Activated T-cell treated with anti-CD3 and anti-CD28 coated beads for 24 hours (primary cell): ENCODE data around the gene SLC29A1.
"Not testable (repeated sequence)": the region's sequence is repeated elsewhere in the genome, so short reads cannot be mapped to it uniquely, and the experiment has no call there.

ENCODE experiments used
- DNase-seq: peaks from one replicate; pipeline ENCODE4 v3.0.0-alpha.2; 2020; ENCODE audit warnings: low read depth

Gene SLC29A1

DNA sequence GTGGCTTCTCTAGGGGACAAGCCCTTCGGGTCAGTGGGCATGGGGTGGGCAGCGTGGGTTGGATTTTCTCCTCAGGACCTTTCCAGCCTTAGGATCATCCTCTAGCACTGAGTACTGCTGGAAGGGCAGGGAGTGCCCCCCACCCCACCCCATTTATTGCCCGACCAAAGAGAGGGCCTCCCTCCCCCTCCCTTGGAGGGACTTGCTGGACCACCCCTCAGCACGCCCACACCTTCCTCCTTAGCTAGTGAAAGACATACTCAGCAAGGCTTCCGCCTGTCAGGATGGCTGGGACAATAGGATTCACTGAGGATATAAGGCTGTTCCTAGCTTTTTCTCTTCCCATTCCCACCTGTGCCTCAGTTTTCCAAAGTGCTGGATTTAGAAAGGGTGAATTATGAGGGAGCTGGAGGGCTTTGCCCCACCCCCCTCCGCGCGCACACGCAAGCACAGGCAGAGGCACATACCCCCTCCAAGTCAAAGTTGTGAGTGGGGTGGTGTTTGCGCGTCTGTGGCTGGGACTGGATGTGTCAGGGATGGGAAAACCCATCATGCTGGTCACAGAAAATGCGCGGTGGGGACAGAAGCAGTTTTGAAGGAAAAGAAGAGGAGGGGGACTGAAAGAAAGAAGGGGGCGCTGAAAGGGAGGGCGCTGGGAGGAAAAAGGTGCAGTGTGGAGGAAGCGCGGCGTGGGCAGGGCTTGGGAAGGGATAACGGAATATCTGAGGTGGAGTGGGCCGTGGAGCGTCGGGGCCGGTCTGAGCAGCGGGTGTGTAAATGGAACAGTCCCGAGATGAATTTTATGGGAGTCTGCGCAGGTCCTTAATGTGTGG, 693 bp upstream of the SLC29A1 start:
- DNase-seq: no peak

DNA sequence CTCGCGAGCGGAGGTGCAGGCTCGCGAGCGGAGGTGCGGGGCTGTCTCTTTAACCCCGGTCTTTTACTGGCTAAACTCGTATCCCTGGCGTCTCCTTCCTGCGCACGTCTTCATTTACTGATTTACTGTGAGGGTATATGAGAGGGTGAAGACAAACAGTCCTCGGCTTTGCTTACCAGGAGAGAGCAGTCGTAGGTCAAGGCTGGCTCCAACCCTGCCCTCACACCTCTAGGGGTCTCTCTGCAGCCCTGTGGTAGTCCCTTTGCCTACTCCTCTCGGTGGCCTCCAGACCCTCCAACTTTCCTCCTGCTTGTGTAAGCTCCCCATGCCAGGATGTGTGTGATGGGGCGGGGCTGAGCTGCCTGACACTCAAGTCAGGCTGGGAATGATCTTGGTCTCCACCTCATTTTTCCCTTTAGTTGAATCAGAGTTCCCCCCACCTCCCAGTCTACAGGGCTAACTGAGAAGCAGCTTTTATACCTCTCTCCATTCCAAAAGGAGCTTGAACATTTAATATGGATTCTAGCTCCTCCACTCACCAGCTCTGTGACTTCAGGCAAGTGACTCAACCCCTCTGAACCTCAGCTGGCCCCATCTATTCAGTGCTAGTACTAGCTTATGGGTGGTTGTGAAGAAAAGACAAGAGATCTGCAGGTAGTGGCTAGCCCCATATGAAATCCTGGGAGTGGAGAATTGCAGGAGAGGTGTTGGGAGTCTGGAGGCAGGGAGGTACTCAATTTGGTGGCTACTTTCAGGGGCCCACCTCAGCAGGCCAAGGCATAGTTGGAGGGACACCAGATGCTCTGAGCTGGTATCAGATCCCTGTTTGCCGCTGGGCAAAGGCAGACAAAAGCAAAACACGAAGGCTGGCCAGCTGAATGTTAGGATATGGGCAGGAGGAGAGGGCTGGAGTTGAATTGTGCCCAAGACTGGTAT, 902 bp downstream of the SLC29A1 start:
- DNase-seq: no peak

DNA sequence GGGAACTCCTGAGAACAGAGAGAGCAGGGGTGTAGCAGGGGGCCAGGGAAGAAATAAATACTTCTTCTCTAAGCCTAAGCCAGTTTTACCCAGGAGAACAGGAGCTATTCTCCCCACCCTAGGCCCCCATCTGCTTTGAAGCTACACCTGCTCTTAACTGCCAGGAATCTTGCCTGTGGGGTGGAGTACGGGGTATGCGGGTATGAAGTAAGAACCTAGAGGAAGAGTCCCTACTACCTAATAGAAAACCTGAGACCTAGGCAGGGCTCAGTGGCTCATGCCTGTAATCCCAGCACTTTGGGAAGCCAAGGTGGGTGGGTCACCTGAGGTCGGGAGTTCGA, 1.5 kb downstream of the SLC29A1 start:
- DNase-seq: no peak

DNA sequence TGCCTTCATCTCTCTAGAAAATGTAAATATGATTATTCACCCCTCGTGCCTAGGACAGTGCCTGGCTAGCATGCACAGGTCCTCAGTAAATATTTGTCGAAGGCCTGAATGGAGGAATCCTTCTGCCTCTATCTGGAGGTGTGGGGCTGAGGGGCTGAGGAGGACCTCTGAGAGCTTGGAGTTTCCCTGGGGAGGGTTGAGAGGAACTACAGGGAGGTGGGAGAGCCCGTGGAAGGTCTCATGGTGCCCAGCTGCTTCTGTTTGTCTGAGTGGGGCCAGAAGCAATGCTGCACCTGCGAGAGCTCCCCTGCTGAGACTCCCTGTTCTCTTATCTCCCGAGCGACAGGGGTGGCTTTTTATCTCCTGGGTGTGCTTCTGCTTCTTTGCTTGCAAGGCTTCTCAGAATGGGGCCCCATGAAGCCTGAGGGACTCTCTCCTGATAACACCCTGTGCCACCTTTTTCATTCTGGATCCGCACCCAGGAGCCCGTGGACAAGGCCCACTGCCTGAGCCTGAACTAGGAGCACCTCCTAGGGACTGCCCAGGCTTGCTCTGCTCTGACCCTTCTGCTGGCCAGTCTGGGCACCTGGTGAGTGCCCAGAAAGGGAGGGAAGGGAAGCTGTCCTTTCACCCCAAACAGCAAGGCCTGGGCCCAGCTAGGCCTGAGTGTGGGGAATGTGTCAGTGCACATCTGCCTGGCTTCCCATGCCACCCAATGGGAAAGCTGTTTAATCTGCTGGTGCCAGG, 2.4 kb downstream of the SLC29A1 start:
- DNase-seq: no peak

DNA sequence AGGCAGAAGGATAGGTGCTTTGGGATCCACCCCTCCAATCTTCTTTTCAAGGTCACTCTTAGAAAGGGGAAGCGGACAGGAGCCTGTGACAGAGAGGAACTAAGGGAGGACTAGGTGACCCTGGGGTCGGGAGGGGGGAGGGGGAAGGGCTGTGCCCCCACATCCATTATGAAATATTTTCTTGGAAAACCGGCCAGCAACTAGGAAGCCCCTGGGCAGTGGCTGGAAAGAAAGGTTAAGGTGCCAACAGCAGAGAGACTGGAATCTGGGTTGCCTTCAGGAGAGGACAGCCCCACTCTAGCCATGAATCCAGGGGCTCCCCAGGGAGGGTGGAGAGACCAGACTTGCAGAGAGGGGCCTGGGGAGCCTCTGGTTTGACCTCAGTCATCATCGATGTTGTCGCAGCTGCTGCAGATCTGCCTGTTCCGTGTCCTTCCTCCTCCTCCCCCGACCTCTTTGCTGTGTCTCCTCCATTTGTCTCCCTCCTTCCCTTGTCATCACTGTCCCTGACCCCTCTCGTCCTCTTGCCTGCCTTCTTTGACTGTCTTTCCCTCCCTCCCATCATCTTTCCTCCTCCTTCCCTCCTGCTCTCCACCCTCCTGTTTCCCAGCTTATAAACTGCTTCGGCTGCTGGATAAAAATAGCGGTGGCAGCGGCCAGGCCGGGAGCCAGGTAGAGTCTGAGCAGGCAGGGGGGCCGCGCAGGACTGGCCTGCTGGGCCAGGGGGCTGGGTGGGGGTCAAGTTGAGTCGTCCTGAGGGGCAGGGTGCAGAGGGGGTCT, 3.2 kb downstream of the SLC29A1 start:
- no peak for DNase-seq

DNA sequence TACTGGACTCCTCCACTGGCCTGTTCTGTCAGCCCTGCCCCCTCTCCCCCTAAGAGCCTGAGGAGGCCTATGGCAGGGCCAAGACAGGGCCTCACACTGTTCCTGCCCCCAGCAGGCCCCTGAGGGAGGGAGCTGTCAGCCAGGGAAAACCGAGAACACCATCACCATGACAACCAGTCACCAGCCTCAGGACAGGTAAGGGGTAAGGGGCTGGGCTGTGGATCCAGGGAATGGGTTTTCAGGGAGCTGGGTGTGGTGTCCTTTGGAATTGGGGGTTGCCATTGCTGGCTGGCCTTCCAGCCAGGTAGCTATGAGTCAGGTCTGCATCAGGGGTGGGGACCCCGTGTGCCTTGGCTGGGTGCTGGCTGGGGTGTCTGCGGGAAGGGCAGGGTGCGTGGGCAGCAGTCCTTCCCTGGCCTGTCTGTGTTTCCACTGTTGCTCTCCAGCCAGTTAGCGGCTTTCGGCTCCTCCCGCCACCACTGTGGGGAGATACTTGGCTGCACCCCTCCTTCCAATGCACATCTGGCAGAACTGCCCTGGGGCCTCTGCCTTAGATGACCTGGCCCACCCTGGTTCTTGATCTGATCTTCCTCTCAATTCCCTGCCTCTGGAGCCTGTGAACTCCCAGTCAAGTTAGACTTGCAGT, 3.9 kb downstream of the SLC29A1 start:
- DNase-seq: no peak

DNA sequence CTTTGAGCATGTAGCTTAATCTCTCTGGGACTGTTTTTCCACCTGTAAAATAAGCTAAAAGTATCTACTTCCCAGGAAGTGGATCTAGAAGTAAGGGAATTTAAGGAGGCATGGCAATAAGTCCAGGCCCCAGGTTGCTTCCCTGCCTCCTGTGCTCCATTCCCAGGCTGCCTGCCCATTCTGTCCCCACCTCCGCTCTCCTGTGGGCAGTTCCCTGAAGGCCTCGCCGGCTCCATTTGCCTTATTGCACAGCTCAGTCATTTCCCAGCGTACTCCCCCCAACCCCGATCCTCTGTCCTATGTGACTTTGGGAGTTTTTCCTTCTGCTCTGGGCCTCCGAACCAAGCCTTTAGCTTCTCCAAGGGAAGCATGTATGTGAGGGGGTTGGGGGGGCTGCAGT, 4.6 kb downstream of the SLC29A1 start:
- DNase-seq: no peak

DNA sequence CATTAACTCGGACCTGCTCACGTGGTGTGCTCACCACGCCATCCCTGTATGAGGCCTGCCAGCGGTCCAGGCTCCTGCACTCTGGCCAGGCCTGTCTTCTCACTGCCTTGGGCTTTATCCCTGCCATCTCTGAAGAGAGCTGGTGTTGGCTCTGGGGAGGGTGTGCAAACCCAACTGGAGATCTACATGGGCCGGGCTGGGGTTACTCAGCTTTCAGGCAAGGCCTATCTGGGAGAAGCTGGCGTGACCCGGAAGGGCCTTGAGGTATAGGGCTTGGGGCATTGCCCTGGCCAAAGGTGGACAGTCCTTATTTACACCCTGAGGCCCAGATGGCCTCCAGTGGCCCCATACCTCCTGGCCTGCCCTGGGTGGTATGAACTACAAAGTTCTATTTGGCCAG, 5.0 kb downstream of the SLC29A1 start:
- DNase-seq: no peak

DNA sequence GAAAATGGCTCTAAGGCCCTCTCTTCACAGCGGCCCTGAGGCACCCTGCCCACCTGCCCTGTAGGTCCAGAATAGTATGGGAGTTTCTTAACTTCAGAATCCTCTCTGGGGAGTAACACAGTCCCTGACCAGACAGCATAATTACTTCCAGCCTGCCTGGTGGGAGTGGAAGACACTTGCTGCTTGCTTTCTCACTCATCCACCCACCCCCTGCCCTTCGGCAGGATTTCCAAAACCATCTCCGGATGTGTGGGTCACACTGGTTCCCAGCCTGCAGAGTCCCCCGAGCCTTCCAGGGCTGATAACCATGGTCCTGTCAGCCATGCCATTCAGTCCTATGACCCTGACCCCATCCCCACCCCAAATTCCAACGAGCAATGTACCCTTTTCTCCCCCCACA, 5.4 kb downstream of the SLC29A1 start:
- DNase-seq: no peak

DNA sequence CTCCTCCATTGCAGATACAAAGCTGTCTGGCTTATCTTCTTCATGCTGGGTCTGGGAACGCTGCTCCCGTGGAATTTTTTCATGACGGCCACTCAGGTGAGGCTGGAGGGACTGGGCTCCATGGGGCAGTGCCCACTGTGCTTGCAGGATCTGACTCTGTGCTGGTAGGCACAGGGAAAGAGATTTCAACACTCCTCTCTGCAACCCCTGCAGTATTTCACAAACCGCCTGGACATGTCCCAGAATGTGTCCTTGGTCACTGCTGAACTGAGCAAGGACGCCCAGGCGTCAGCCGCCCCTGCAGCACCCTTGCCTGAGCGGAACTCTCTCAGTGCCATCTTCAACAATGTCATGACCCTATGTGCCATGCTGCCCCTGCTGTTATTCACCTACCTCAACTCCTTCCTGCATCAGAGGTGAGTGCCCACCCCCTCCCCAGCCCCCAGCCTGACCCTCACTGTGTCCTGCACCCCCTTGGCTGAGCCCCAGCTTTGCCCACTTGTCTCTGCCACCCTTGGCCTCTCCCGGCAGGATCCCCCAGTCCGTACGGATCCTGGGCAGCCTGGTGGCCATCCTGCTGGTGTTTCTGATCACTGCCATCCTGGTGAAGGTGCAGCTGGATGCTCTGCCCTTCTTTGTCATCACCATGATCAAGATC, 6.1 kb downstream of the SLC29A1 start:
- no peak for DNase-seq

DNA sequence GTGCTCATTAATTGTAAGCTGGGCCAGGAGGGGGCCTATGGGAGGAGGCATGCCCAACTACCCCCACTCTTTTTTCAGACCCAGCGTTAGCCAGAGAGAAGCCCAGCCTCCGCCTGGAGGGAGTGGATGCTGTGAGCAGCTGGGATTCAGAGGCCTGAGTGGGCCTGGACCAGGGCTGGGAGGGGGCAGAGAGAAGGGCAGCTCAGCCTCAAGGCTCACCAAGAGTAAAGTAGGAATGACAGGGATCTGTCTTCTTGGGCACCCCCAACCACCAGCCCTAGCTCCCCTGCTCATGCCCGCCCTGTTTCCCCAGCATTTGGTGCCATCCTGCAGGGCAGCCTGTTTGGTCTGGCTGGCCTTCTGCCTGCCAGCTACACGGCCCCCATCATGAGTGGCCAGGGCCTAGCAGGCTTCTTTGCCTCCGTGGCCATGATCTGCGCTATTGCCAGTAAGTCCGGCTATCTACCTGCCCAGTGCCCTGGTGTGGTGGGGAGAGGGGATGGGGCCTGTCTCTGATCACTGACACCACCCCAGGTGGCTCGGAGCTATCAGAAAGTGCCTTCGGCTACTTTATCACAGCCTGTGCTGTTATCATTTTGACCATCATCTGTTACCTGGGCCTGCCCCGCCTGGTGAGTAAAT, 6.8 kb downstream of the SLC29A1 start:
- DNase-seq: no peak

DNA sequence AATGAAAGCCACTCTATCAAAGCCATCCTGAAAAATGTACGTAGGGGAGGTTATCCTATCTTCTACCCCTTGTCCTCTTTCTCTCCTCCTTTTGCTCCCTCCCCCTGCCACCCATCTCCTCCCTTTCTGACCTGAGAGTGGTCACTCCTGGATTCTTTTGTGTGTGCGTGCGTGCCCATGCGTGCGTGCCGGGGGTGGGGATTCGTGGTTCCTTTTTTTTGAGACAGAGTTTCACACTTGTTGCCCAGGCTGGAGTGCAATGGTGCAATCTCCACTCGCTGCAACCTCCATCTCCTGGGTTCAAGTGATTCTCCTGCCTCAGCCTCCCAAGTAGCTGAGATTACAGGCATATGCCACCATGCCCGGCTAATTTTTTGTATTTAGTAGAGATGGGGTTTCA, 8.0 kb downstream of the SLC29A1 start:
- not testable (repeated sequence) for DNase-seq

DNA sequence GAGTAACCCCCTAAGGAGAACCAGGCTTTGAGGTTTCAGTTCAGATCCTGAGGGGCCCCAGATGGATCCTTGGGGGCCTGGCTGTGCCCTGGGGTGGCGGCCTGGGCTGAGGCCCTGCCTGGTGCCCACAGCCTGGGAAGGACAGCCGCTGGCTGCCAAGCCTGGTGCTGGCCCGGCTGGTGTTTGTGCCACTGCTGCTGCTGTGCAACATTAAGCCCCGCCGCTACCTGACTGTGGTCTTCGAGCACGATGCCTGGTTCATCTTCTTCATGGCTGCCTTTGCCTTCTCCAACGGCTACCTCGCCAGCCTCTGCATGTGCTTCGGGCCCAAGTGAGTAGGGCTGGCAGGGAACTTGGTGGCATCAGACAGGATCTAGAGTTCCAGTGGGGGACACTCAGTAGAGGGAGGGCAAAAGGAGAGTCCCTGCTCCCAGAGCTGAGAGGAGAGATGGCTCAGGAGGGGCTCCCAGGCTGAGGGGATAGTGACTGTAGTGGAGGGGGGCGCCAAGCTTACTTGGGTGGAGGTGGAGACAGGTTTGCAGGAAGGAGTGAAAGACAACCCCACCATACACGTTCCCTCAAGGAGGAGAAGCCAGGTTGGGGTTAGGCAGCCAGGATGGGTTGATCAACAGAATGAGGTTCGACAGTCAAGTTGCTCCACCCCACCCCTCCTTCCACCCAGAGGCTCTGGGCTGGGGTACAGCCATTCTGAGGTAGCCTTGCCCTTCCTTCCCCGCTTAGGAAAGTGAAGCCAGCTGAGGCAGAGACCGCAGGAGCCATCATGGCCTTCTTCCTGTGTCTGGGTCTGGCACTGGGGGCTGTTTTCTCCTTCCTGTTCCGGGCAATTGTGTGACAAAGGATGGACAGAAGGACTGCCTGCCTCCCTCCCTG, 9.5 kb downstream of the SLC29A1 start:
- DNase-seq: no peak

DNA sequence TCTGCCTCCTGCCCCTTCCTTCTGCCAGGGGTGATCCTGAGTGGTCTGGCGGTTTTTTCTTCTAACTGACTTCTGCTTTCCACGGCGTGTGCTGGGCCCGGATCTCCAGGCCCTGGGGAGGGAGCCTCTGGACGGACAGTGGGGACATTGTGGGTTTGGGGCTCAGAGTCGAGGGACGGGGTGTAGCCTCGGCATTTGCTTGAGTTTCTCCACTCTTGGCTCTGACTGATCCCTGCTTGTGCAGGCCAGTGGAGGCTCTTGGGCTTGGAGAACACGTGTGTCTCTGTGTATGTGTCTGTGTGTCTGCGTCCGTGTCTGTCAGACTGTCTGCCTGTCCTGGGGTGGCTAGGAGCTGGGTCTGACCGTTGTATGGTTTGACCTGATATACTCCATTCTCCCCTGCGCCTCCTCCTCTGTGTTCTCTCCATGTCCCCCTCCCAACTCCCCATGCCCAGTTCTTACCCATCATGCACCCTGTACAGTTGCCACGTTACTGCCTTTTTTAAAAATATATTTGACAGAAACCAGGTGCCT, 10.2 kb downstream of the SLC29A1 start:
- no peak for DNase-seq

DNA sequence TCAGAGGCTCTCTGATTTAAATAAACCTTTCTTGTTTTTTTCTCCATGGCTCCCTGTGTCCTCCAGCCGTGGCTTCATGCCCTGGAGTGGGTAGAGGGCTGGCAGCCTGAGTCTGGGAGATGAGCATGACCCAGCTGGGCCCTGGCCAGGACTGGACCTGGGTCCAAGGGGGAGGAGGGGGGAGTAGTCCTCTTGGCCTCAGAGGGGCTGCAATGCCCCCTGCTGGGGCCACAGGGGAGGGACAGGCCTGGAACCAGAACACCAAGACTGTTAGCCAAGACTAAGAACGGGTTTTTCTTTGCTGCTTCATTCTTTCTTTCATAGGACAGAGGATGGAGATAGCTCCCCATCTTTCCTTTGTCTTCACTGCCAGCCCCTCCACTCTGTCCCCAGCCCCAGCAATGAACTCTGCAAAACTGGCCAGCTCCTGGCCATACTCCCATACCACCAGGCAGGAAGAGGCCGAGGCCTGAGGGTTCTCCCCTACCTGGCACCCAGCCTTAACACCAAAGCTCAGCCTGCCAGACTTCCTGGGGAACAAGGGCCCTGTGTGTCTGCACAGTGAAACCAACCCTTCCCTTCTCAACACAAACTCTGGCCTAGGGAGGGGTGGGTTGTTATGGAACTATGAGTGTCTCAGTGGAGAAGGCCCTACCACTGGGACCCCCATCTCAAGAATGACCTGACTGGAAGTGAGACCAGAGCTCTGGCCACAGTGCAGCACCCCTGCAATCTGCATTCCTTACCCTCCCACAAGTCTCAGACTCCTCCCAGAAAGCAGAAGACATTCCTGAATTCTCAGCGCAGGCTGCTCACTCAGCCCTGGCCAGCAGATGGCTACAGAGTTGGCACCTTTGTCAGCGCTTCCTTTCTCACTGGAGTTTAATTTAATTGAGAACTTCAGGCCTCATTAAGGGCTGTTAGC, 11.0 kb downstream of the SLC29A1 start:
- DNase-seq: no peak

DNA sequence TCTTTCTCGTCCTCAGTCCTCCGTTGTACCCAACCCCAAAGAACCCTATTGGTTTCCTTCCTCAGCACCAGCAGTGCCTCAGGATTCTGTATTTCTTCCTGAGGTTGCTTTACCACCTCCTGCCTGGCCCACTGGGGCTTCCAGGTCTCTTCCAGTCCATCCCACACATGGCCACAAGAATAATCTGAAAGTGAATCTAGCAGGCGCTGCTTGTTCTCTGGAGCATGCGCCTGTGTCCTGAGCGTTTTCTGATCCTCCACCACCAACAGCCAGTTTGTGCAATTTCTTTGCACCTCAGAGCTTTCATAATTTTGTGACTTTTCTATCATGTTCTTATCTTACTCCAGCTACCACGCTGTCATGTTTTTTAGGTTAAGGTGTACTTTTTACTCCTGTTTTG, 11.9 kb downstream of the SLC29A1 start:
- DNase-seq: no peak

DNA sequence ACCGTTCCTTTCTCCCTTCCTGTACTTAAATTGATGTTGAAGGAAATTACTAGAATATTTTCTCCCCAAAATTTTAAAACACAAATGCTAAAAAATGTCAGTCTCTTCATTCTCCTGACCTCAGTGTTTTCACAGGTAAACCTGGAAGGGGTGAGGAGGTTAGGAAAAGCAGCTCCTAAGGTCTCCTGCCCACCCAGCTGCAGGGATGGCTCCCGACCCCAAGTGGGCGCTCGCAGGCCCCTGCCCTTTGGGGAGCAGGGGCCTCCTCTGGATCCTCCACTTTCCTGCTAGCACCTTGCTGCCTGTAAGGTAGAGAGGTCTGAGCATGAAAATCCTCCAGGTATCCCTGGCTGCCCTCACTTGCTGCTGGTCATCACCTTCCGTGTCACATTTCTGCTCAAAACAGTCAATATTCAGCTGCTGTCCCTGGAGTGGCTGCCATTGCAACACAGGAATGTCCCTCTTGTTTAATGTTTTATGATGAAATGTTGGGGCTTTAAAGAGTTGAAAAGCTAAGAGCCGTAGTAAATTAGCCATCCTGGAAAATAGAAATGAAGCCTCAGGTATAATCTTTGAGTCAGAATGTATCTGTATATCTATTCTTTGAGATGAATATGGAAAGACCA, 12.6 kb downstream of the SLC29A1 start:
- no peak for DNase-seq
